H9 (cell line): Measurements from ENCODE around the gene PERM1. TPM values are rescaled to one million over a fixed set of nuclear protein-coding genes. Genes with fewer than 3 reads are reported as not detected.

ENCODE experiments used
- DNase-seq: peaks from one replicate; pipeline ENCODE4 v3.0.0-alpha.2; 2017
- H2AFZ ChIP-seq: one replicate; pipeline ENCODE4 v1.6.1; 2013; ENCODE audit warnings: mild to moderate bottlenecking, low read length, control low read depth, moderate library complexity
- H2AK5ac ChIP-seq: 2 replicates; pipeline ENCODE4 v1.6.1; 2013; ENCODE audit warnings: low read length, control low read depth, mixed read lengths; ENCODE audit not compliant: insufficient read length
- H2BK120ac ChIP-seq: one replicate; pipeline ENCODE4 v1.6.1; 2013; ENCODE audit warnings: low read depth, mild to moderate bottlenecking, low read length, control low read depth, inconsistent platforms; ENCODE audit not compliant: poor library complexity, severe bottlenecking
- H2BK12ac ChIP-seq: 2 replicates; pipeline ENCODE4 v1.6.1; 2013; ENCODE audit warnings: low read length, control low read depth, mixed read lengths, low read depth; ENCODE audit not compliant: insufficient read length
- H2BK15ac ChIP-seq: 2 replicates; pipeline ENCODE4 v1.6.1; 2013; ENCODE audit warnings: low read depth, low read length, control low read depth
- H2BK20ac ChIP-seq: one replicate; pipeline ENCODE4 v1.6.1; 2013; ENCODE audit warnings: low read depth, mild to moderate bottlenecking, low read length, control low read depth, inconsistent platforms; ENCODE audit not compliant: poor library complexity, severe bottlenecking
- H2BK5ac ChIP-seq: 2 replicates; pipeline ENCODE4 v1.6.1; 2013; ENCODE audit warnings: low read length, control low read depth, mixed read lengths; ENCODE audit not compliant: insufficient read length
- H3K14ac ChIP-seq: 2 replicates; pipeline ENCODE4 v1.6.1; 2013; ENCODE audit warnings: low read length, control low read depth; ENCODE audit not compliant: insufficient read depth
- H3K18ac ChIP-seq: 2 replicates; pipeline ENCODE4 v1.6.1; 2013; ENCODE audit warnings: low read depth, mild to moderate bottlenecking, mixed read lengths, low read length, control low read depth; ENCODE audit not compliant: insufficient read length
- H3K23ac ChIP-seq: 2 replicates; pipeline ENCODE4 v1.6.1; 2013; ENCODE audit warnings: low read length, control low read depth, mixed read lengths, low read depth; ENCODE audit not compliant: insufficient read length
- H3K23me2 ChIP-seq: 2 replicates; pipeline ENCODE4 v1.6.1; 2013; ENCODE audit warnings: low read depth, mild to moderate bottlenecking, mixed read lengths, low read length, control low read depth; ENCODE audit not compliant: insufficient read length, poor library complexity, severe bottlenecking
- H3K27ac ChIP-seq: 2 replicates; pipeline ENCODE4 v1.5.1; 2013; ENCODE audit warnings: low read length, control low read depth, mixed read lengths, low read depth; ENCODE audit not compliant: insufficient read length
- H3K27me3 ChIP-seq: 2 replicates; pipeline ENCODE4 v1.6.1; 2013; ENCODE audit warnings: low read length, control low read depth, inconsistent platforms; ENCODE audit not compliant: insufficient read depth
- H3K4ac ChIP-seq: 2 replicates; pipeline ENCODE4 v1.6.1; 2013; ENCODE audit warnings: low read depth, mild to moderate bottlenecking, control low read depth, inconsistent platforms, low read length, moderate library complexity
- H3K4me1 ChIP-seq: 2 replicates; pipeline ENCODE4 v1.6.1; 2013; ENCODE audit warnings: low read length, control low read depth, inconsistent platforms; ENCODE audit not compliant: insufficient read depth
- H3K4me2 ChIP-seq: 2 replicates; pipeline ENCODE4 v1.6.1; 2013; ENCODE audit warnings: low read length, control low read depth, mixed read lengths; ENCODE audit not compliant: insufficient read length, insufficient read depth
- H3K56ac ChIP-seq: 2 replicates; pipeline ENCODE4 v1.6.1; 2013; ENCODE audit warnings: low read depth, mild to moderate bottlenecking, mixed read lengths, low read length, control low read depth; ENCODE audit not compliant: insufficient read length
- H3K79me1 ChIP-seq: 2 replicates; pipeline ENCODE4 v1.6.1; 2013; ENCODE audit warnings: low read depth, mild to moderate bottlenecking, moderate library complexity, low read length, control low read depth, inconsistent platforms; ENCODE audit not compliant: insufficient read depth, poor library complexity, severe bottlenecking
- H3K79me2 ChIP-seq: 2 replicates; pipeline ENCODE4 v1.6.1; 2013; ENCODE audit warnings: low read length, control low read depth, inconsistent platforms; ENCODE audit not compliant: insufficient read depth
- H3K9ac ChIP-seq: 2 replicates; pipeline ENCODE4 v1.6.1; 2013; ENCODE audit warnings: low read length, control low read depth, mixed read lengths; ENCODE audit not compliant: insufficient read length; ENCODE audit errors: extremely low read depth
- H3K9me3 ChIP-seq: one replicate; pipeline ENCODE4 v1.6.1; 2013; ENCODE audit warnings: low read depth, low read length, inconsistent platforms; ENCODE audit not compliant: control insufficient read depth
- H3T11ph ChIP-seq: one replicate; pipeline ENCODE4 v1.6.1; 2013; ENCODE audit warnings: mild to moderate bottlenecking, low read length, control low read depth, inconsistent platforms
- H4K20me1 ChIP-seq: one replicate; pipeline ENCODE4 v1.6.1; 2013; ENCODE audit not compliant: control insufficient read depth, insufficient read length, insufficient read depth
- H4K5ac ChIP-seq: 2 replicates; pipeline ENCODE4 v1.6.1; 2013; ENCODE audit warnings: low read depth, mild to moderate bottlenecking, mixed read lengths, low read length, control low read depth; ENCODE audit not compliant: insufficient read length
- H4K8ac ChIP-seq: replicated peaks from 2 replicates; pipeline ENCODE4 v1.6.1; 2013; ENCODE audit warnings: low read length, control low read depth, mixed read lengths, low read depth; ENCODE audit not compliant: insufficient read length
- H4K91ac ChIP-seq: 2 replicates; pipeline ENCODE4 v1.6.1; 2013; ENCODE audit warnings: low read depth, mild to moderate bottlenecking, moderate library complexity, mixed read lengths, low read length, control low read depth; ENCODE audit not compliant: insufficient read length
- H3K27ac Mint-ChIP-seq, 3 experiments: 2 replicates in 2 of 3; 3 replicates in 1 of 3; pipeline ENCODE4 v1.8.0; 2020 to 2021; ENCODE audit warnings: mixed read lengths in 3 of 3, mild to moderate bottlenecking in 1 of 3, moderate library complexity in 1 of 3
- H3K27me3 Mint-ChIP-seq: 2 replicates; pipeline ENCODE4 v1.8.0; 2021; ENCODE audit warnings: low read depth, mild to moderate bottlenecking, moderate library complexity, mixed read lengths
- H3K36me3 Mint-ChIP-seq, 3 experiments: 2 replicates in 2 of 3; 3 replicates in 1 of 3; pipeline ENCODE4 v1.8.0; 2020 to 2021; ENCODE audit warnings: low read depth in 3 of 3, mixed read lengths in 3 of 3; ENCODE audit not compliant: insufficient read depth in 1 of 3
- H3K4me1 Mint-ChIP-seq, 2 experiments: 2 replicates each; pipeline ENCODE4 v1.8.0; 2020; ENCODE audit warnings: mixed read lengths in 2 of 2
- H3K4me3 Mint-ChIP-seq, 2 experiments: 2 replicates in 1 of 2; 3 replicates in 1 of 2; pipeline ENCODE4 v1.8.0; 2020 to 2021; ENCODE audit warnings: mild to moderate bottlenecking in 2 of 2, mixed read lengths in 2 of 2, moderate library complexity in 1 of 2
- H3K9me3 Mint-ChIP-seq, 2 experiments: 2 replicates in 1 of 2; 3 replicates in 1 of 2; pipeline ENCODE4 v1.8.0; 2020; ENCODE audit warnings: mild to moderate bottlenecking in 2 of 2, mixed read lengths in 2 of 2, moderate library complexity in 1 of 2
- CTCF ChIP-seq: fragments of 200-600 bp; sonication (generic); conservative IDR thresholded peaks from 3 replicates; pipeline ENCODE4 v1.8.0; 2021; ENCODE audit warnings: antibody characterized with exemption, mild to moderate bottlenecking
- WGBS: extraction: QIAGEN DNeasy Blood & Tissue Kit; methylation state at CpG from one replicate; pipeline ENCODE4 v1.1.7; 2013; ENCODE audit warnings: missing lambda C conversion rate, low lambda C conversion rate, mixed read lengths; ENCODE audit not compliant: insufficient read length; ENCODE audit errors: extremely low coverage; 5-methylcytosine and 5-hydroxymethylcytosine counted together
- total RNA-seq: library from RNA; stranded (reverse); gene quantifications from 2 replicates; pipeline ENCODE4 v1.2.1, GENCODE V29; 2021

The PERM1 gene
- total RNA-seq, 1 experiment from 2014 or later = not detected

- Histone ChIP-seq H2BK12ac (peak overlapping the region; percentile 27), H3K9ac (no peak overlapping the region), H3K79me2 (no peaks in the 10 kb centered on the region), H3K4me1 (0 out of 2 replicates have a peak, but pooled peaks cover 1% of the 10 kb centered on the region), H3K14ac (peak overlapping the region; percentile 52), H3K23me2 (peaks cover 20% of the 10 kb centered on the region), H4K8ac (no peak overlapping the region), H2BK5ac (no peak overlapping the region), H4K20me1 (no peaks in the 10 kb centered on the region), H3K79me1 (no peaks in the 10 kb centered on the region), H3K4ac (no peak overlapping the region; the same call in 1 of the 2 replicates), H3K27me3 (peaks cover 37% of the 10 kb centered on the region; the same call in 1 of the 2 replicates), H2BK15ac (no peak overlapping the region), H3K56ac (no peak overlapping the region), H4K91ac (no peak overlapping the region), H2BK20ac (no peak overlapping the region), H3T11ph (no peak overlapping the region), H4K5ac (no peak overlapping the region), H3K18ac (peak overlapping the region; percentile 12), H2AFZ (no peak overlapping the region), H3K4me2 (peak overlapping the region; percentile 25), H3K9me3 (no peaks in the 10 kb centered on the region), H3K23ac (no peak overlapping the region), H2BK120ac (no peak overlapping the region), H2AK5ac (no peak overlapping the region), H3K27ac (no peak overlapping the region)
- peak overlapping the region; percentile 49 to 84 for H3K4me3 Mint-ChIP-seq
- H3K36me3 Mint-ChIP-seq = no peaks in the 10 kb centered on the region
- DNase-seq = peak; percentile 51
- no peak for TF ChIP-seq CTCF
- H3K27ac Mint-ChIP-seq = no peak overlapping the region
- H3K9me3 Mint-ChIP-seq = no peaks in the 10 kb centered on the region
- no CpG with 5 or more reads among the region's 58 CpGs for WGBS
- H3K27me3 Mint-ChIP-seq = peaks cover 72% of the 10 kb centered on the region
- peaks cover 13 to 30% of the 10 kb centered on the region in 2 experiments for H3K4me1 Mint-ChIP-seq
Measured at GRCh38 chr1:1001057-1001783, 19.3 kb upstream of the PERM1 start.
